ENCODE data around the gene GPR17. TPM values are rescaled to one million over a fixed set of nuclear protein-coding genes. Genes with fewer than 3 reads are reported as not detected.

GPR17 gene
- total and polyA plus RNA-seq, 9 of the 15 experiments (the other 6 are each of a cell fraction or from before 2014, with no cell fraction given): not detected

- peak; percentile 61; the same call in 1 of the 2 replicates for TF ChIP-seq ETS1 (conservative IDR thresholded peaks at IDR 0.05; ENCODE audit: control insufficient read depth, low read depth, low read length)
- TF ChIP-seq NRF1 (conservative IDR thresholded peaks at IDR 0.05 in 1 of 2, IDR thresholded peaks at IDR 0.05 in 1 of 2): peak; percentile 54 to 75; a peak in 2 of 4 replicates
- peak in 1 of 2 experiments; percentile 53; a peak in 1 of 3 replicates for TF ChIP-seq CBX3 (IDR thresholded peaks at IDR 0.05; ENCODE audit: borderline replicate concordance in 1 of 2, low read length in 2 of 2)
- no peak for TF ChIP-seq NFATC3 (IDR thresholded peaks at IDR 0.05)
- TF ChIP-seq DNMT1 (IDR thresholded peaks at IDR 0.05): no peak
- no peak for TF ChIP-seq ZC3H11A (IDR thresholded peaks at IDR 0.05; ENCODE audit: low read depth, low read length)
- peak; percentile 78 for TF ChIP-seq POLR2G (IDR thresholded peaks at IDR 0.05; ENCODE audit: low read depth, low read length)
- no peak for TF ChIP-seq FOXM1 (IDR thresholded peaks at IDR 0.05; ENCODE audit: low read depth)
- TF ChIP-seq FOXM1 (CRISPR knock-in tag; IDR thresholded peaks at IDR 0.05; ENCODE audit: low read depth): 0 out of 2 replicates have a peak, but pooled peaks have one; percentile 92
- no peak for TF ChIP-seq ZNF239 (CRISPR knock-in tag; IDR thresholded peaks at IDR 0.05)
- TF ChIP-seq RNF2 (IDR thresholded peaks at IDR 0.05): no peak
- TF ChIP-seq SMARCC2 (IDR thresholded peaks at IDR 0.05; ENCODE audit: low read depth): no peak; the same call in 1 of the 2 replicates
- peak; percentile 94 for TF ChIP-seq CHD1 (IDR thresholded peaks at IDR 0.05; ENCODE audit: low read length)
- TF ChIP-seq ZBTB11 (CRISPR knock-in tag; IDR thresholded peaks at IDR 0.05): no peak
- peak; percentile 79; the same call in 1 of the 2 replicates for TF ChIP-seq THAP7 (CRISPR knock-in tag; IDR thresholded peaks at IDR 0.05)
- peak; percentile 53; the same call in 1 of the 2 replicates for TF ChIP-seq CBX1 (IDR thresholded peaks at IDR 0.05; ENCODE audit: low read depth)
- no peak for TF ChIP-seq NCOA6 (IDR thresholded peaks at IDR 0.05)
- TF ChIP-seq ATF3 (IDR thresholded peaks at IDR 0.05): no peak
- no peak for TF ChIP-seq ATF3 (CRISPR knock-in tag; conservative IDR thresholded peaks at IDR 0.05)
Observed at GRCh38 chr2:127701651-127702394, 55.9 kb downstream of the GPR17 start (continued).

All from K562 (cell line).